GM10266 (cell line): ENCODE data around the gene NPR2.

Source experiments
- DNase-seq: peaks from one replicate; pipeline ENCODE4 v3.0.0; 2012; ENCODE audit errors: extremely low spot score
- CTCF ChIP-seq: IDR thresholded peaks from 2 replicates; pipeline ENCODE4 v1.5.1; 2012; ENCODE audit warnings: mild to moderate bottlenecking, low read depth; ENCODE audit not compliant: control insufficient read depth, insufficient read depth; ENCODE audit errors: missing control alignments

NPR2 gene

DNA sequence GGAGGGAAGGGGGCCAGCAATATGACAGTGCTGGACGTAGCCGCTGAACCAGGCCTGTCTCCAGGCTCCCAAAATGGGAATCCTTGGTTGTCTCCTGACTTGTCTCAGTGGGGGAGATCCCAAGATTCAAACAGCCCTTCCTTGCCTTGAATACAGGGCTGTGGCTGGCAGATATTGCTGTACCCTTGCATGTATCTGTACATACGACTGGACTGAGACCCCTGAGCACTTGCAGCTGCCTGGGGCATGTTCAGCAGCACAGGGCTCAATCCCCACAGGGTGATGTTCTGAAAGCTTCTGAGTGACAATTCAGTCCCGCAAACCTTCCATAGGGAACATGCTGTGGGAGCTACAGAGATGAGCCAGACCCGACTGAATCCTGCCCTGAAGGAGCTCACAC lies 65.5 kb downstream of the NPR2 start:
- no peak for DNase-seq
- no peak for TF ChIP-seq CTCF

GRCh38 chr9:35858458-35858857 lies 67.1 kb downstream of the NPR2 start:
- TF ChIP-seq CTCF: no peak
- DNase-seq: no peak
